Right lung (tissue), 10 donors: ENCODE measurements around the gene CCDC106. TPM values are rescaled to one million over a fixed set of nuclear protein-coding genes. Genes with fewer than 3 reads are reported as not detected.

Experiments
- DNase-seq, 2 donors: peaks; one replicate each; pipeline ENCODE4 v3.0.0-alpha.2; 2013
- long read RNA-seq, 8 donors: transcript quantifications; one replicate each; lab custom pipeline, GENCODE V29; 2026
- polyA plus RNA-seq, 5 donors: library from polyadenylated mRNA; unstranded; fragments of 120-200 nt; gene quantifications; one replicate each; pipeline versions ENCODE4 v1.2.1 to v1.2.3, GENCODE V29; 2013; ENCODE audit warnings: inconsistent platforms in 1 of 5, low replicate concordance in 1 of 5; ENCODE audit not compliant: insufficient read length in 5 of 5, insufficient read depth in 1 of 5

Gene CCDC106
- polyA plus RNA-seq: 10 to 100 TPM; 11.2 to 19.3 (median 13.7) TPM
- long read RNA-seq, donor 1, partial matches to known transcripts: 5 of 9 reads
- long read RNA-seq, donor 1, other reads (novel, unspliced or antisense): 0 of 9 reads
- long read RNA-seq, donor 2, partial matches to known transcripts: 0 of 2 reads
- long read RNA-seq, donor 2, other reads (novel, unspliced or antisense): 0 of 2 reads
- long read RNA-seq, donor 3, partial matches to known transcripts: 0 of 2 reads
- long read RNA-seq, donor 3, other reads (novel, unspliced or antisense): 0 of 2 reads
- long read RNA-seq, donor 4, partial matches to known transcripts: 0 of 1 reads
- long read RNA-seq, donor 4, other reads (novel, unspliced or antisense): 0 of 1 reads
- long read RNA-seq, donor 5, partial matches to known transcripts: 0 of 1 reads
- long read RNA-seq, donor 5, other reads (novel, unspliced or antisense): 0 of 1 reads
- long read RNA-seq, donor 6, transcript CCDC106-201 (6 exons, 1,546 nt): major isoform, 6 of 8 reads
- long read RNA-seq, donor 6, partial matches to known transcripts: 0 of 8 reads
- long read RNA-seq, donor 6, other reads (novel, unspliced or antisense): 0 of 8 reads
- long read RNA-seq, donor 7, partial matches to known transcripts: 6 of 14 reads
- long read RNA-seq, donor 7, other reads (novel, unspliced or antisense): 0 of 14 reads
- long read RNA-seq, donor 8, partial matches to known transcripts: 0 of 3 reads
- long read RNA-seq, donor 8, other reads (novel, unspliced or antisense): 0 of 3 reads

GRCh38 chr19:55647732-55648584, at the start of gene CCDC106:
CCDC106 (plus strand) TSS chr19:55648212; CDS start chr19:55649047, 835 bp downstream.
- peak; percentile 69 to 86 for DNase-seq

GRCh38 chr19:55598719-55599467, 49.1 kb upstream of the CCDC106 start:
- DNase-seq: peak; percentile 86 to 87

GRCh38 chr19:55599468-55599841, 48.6 kb upstream of the CCDC106 start, which contains the start of gene FIZ1:
FIZ1 (minus strand) TSS chr19:55599517; CDS start chr19:55597865, 1,652 bp downstream.
- DNase-seq: peak; percentile 99

- DNase-seq: peak; percentile 97 to 99
Observed at GRCh38 chr19:55599842-55600661, 48.0 kb upstream of the CCDC106 start, which contains the start of gene ZNF524. ZNF524 (plus strand) TSS chr19:55600288; CDS start chr19:55602113, 1,825 bp downstream.

- no peak for DNase-seq
Observed at GRCh38 chr19:55600662-55601028, 47.4 kb upstream of the CCDC106 start.

- DNase-seq: no peak
Observed at GRCh38 chr19:55601084-55601483, 46.9 kb upstream of the CCDC106 start.

GRCh38 chr19:55602104-55603001, 45.7 kb upstream of the CCDC106 start:
- DNase-seq: no peak

GRCh38 chr19:55603115-55603514, 44.9 kb upstream of the CCDC106 start:
- DNase-seq: no peak

GRCh38 chr19:55603581-55604292, 44.3 kb upstream of the CCDC106 start:
- DNase-seq: no peak

- DNase-seq: peak; percentile 95 to 97
Observed at GRCh38 chr19:55605207-55605636, 42.8 kb upstream of the CCDC106 start.

GRCh38 chr19:55605637-55606470, 42.2 kb upstream of the CCDC106 start, which contains the start of gene ZNF865:
ZNF865 (plus strand) TSS chr19:55605647; CDS start chr19:55613619, 7,972 bp downstream.
- DNase-seq: peak; percentile 62 to 68

- DNase-seq: no peak
Observed at GRCh38 chr19:55606471-55606787, 41.6 kb upstream of the CCDC106 start.

- DNase-seq: no peak
Observed at GRCh38 chr19:55606817-55607216, 41.2 kb upstream of the CCDC106 start.

- DNase-seq: no peak
Observed at GRCh38 chr19:55609326-55609725, 38.7 kb upstream of the CCDC106 start.

- no peak for DNase-seq
Observed at GRCh38 chr19:55611300-55611982, 36.6 kb upstream of the CCDC106 start.

GRCh38 chr19:55611983-55612645, 35.9 kb upstream of the CCDC106 start:
- DNase-seq: no peak
